WTC11 (cell line): ENCODE data around the gene OSBPL5. TPM values are rescaled to one million over a fixed set of nuclear protein-coding genes. Genes with fewer than 3 reads are reported as not detected.

Source experiments
- ATAC-seq: fragments of 200-7000 bp; cut with Tn5 transposase; 2 replicates; pipeline ENCODE4 v1.10.0; 2021; ENCODE audit warnings: mild to moderate bottlenecking, moderate library complexity
- CTCF ChIA-PET: fragments of 300-600 bp; sonication (Branson Sonifier 250); formaldehyde crosslinking; loops from one replicate; lab custom pipeline; 2021; ENCODE audit warnings: antibody characterized with exemption; lab: Charles Lee
- POLR2A ChIA-PET: fragments of 350-600 bp; sonication (Branson Sonifier 250); formaldehyde crosslinking; loops from one replicate; lab custom pipeline; 2021; ENCODE audit warnings: antibody characterized with exemption; lab: Charles Lee
- DNase-seq: peaks from one replicate; pipeline ENCODE4 v3.0.0; 2021; ENCODE audit warnings: low spot score
- H3K27ac Mint-ChIP-seq: 2 replicates; pipeline ENCODE4 v1.8.0; 2021; ENCODE audit warnings: mixed read lengths
- H3K27me3 Mint-ChIP-seq: 2 replicates; pipeline ENCODE4 v1.8.0; 2021; ENCODE audit warnings: low read depth, mild to moderate bottlenecking, moderate library complexity, mixed read lengths
- H3K36me3 Mint-ChIP-seq: 2 replicates; pipeline ENCODE4 v1.8.0; 2021; ENCODE audit warnings: mixed read lengths
- H3K4me1 Mint-ChIP-seq: 2 replicates; pipeline ENCODE4 v1.8.0; 2022; ENCODE audit warnings: mixed read lengths
- H3K4me3 Mint-ChIP-seq: 2 replicates; pipeline ENCODE4 v1.8.0; 2021; ENCODE audit warnings: mild to moderate bottlenecking, moderate library complexity, mixed read lengths
- H3K9me3 Mint-ChIP-seq: 2 replicates; pipeline ENCODE4 v1.8.0; 2021; ENCODE audit warnings: mixed read lengths
- ARID4B ChIP-seq: sonication (generic); formaldehyde crosslinking; IDR thresholded peaks from 2 replicates; pipeline ENCODE4 v1.8.0; 2023; ENCODE audit warnings: missing genetic modification reagents, mild to moderate bottlenecking, borderline replicate concordance
- CREB1 ChIP-seq: sonication (generic); formaldehyde crosslinking; IDR thresholded peaks from 2 replicates; pipeline ENCODE4 v1.8.0; 2023; ENCODE audit warnings: mild to moderate bottlenecking, missing genetic modification reagents
- E2F4 ChIP-seq: sonication (generic); formaldehyde crosslinking; IDR thresholded peaks from 2 replicates; pipeline ENCODE4 v1.8.1; 2022; ENCODE audit warnings: low read depth, mild to moderate bottlenecking, moderate library complexity, missing genetic modification reagents, borderline replicate concordance
- ERG ChIP-seq: fragments of 250-450 bp; sonication (Bioruptor Pico); IDR thresholded peaks from 2 replicates; pipeline ENCODE4 v1.8.0; 2021; ENCODE audit warnings: mild to moderate bottlenecking
- GABPB1 ChIP-seq: sonication (generic); formaldehyde crosslinking; IDR thresholded peaks from 2 replicates; pipeline ENCODE4 v1.8.1; 2023; ENCODE audit warnings: mild to moderate bottlenecking, missing genetic modification reagents
- SP1 ChIP-seq: sonication (generic); formaldehyde crosslinking; conservative IDR thresholded peaks from 2 replicates; pipeline ENCODE4 v1.8.1; 2022; ENCODE audit warnings: missing genetic modification reagents
- TEAD4 ChIP-seq: sonication (generic); formaldehyde crosslinking; IDR thresholded peaks from 2 replicates; pipeline ENCODE4 v1.8.0; 2022; ENCODE audit warnings: mild to moderate bottlenecking, missing genetic modification reagents
- ZNF138 ChIP-seq: sonication (generic); formaldehyde crosslinking; conservative IDR thresholded peaks from 2 replicates; pipeline ENCODE4 v1.8.1; 2022; ENCODE audit warnings: mild to moderate bottlenecking, moderate library complexity, missing genetic modification reagents
- ZNF232 ChIP-seq: sonication (generic); formaldehyde crosslinking; IDR thresholded peaks from 2 replicates; pipeline ENCODE4 v1.8.0; 2022; ENCODE audit warnings: mild to moderate bottlenecking, missing genetic modification reagents
- ZNF281 ChIP-seq: sonication (generic); formaldehyde crosslinking; IDR thresholded peaks from 2 replicates; pipeline ENCODE4 v1.8.0; 2023; ENCODE audit warnings: mild to moderate bottlenecking, missing genetic modification reagents
- ZNF416 ChIP-seq: fragments of 250-450 bp; sonication (Bioruptor Pico); IDR thresholded peaks from 2 replicates; pipeline ENCODE4 v1.9.0; 2021; ENCODE audit warnings: mild to moderate bottlenecking, inconsistent platforms
- ZNF512 ChIP-seq: sonication (generic); formaldehyde crosslinking; IDR thresholded peaks from 2 replicates; pipeline ENCODE4 v1.8.1; 2022; ENCODE audit warnings: missing genetic modification reagents, borderline replicate concordance
- ZSCAN18 ChIP-seq: fragments of 250-450 bp; sonication (Bioruptor Pico); IDR thresholded peaks from 2 replicates; pipeline ENCODE4 v2.1.2; 2022; ENCODE audit warnings: mild to moderate bottlenecking, moderate library complexity
- total RNA-seq: library from RNA; stranded (reverse); gene quantifications from 3 replicates; pipeline ENCODE4 v1.2.3, GENCODE V29; 2021

The OSBPL5 gene
- total RNA-seq, 1 experiment from 2014 or later: 17.7 TPM

- TF ChIP-seq ZNF232 (CRISPR knock-in tag) (no peak), E2F4 (no peak), ZNF416 (CRISPR knock-in tag) (no peak), CREB1 (CRISPR knock-in tag) (no peak), GABPB1 (no peak), ZNF281 (no peak), ZNF138 (CRISPR knock-in tag) (no peak), ZSCAN18 (no peak), ERG (CRISPR knock-in tag) (no peak), ARID4B (CRISPR knock-in tag) (no peak)
- TF ChIP-seq, all 79 proteins: peak for 0
These were observed 122.4 kb downstream of the OSBPL5 start (continued) for GRCh38 chr11:3042496-3043314.

- TF ChIP-seq TEAD4 (CRISPR knock-in tag): no peak
- TF ChIP-seq ZNF512 (CRISPR knock-in tag): no peak
- TF ChIP-seq SP1: no peak
- TF ChIP-seq CREB1 (CRISPR knock-in tag): no peak
- TF ChIP-seq, all 79 proteins: peak for 0
- no peaks in the 10 kb centered on the region for H3K4me1 Mint-ChIP-seq
- H3K27me3 Mint-ChIP-seq: no peaks in the 10 kb centered on the region
- H3K4me3 Mint-ChIP-seq: no peak overlapping the region
- H3K27ac Mint-ChIP-seq: no peak overlapping the region; the same call in 1 of the 2 replicates
- DNase-seq: no peak
- H3K9me3 Mint-ChIP-seq: no peaks in the 10 kb centered on the region
- ChIA-PET POLR2A (no interaction called here), CTCF (no interaction called here)
- H3K36me3 Mint-ChIP-seq: peaks cover 34% of the 10 kb centered on the region
- no peak for ATAC-seq
These were observed 123.2 kb downstream of the OSBPL5 start for GRCh38 chr11:3041699-3042441.
